Erythroblast (primary cell): ENCODE data around the gene SLC5A4.

ENCODE experiments used
- GATA1 ChIP-seq: IDR thresholded peaks from 2 replicates; pipeline ENCODE4 v1.6.1; 2011; ENCODE audit warnings: low read depth, mild to moderate bottlenecking, control low read depth, low read length, moderate library complexity
- POLR2A ChIP-seq: IDR thresholded peaks from 2 replicates; pipeline ENCODE4 v1.6.1; 2011; ENCODE audit warnings: mild to moderate bottlenecking, low read length

DNA sequence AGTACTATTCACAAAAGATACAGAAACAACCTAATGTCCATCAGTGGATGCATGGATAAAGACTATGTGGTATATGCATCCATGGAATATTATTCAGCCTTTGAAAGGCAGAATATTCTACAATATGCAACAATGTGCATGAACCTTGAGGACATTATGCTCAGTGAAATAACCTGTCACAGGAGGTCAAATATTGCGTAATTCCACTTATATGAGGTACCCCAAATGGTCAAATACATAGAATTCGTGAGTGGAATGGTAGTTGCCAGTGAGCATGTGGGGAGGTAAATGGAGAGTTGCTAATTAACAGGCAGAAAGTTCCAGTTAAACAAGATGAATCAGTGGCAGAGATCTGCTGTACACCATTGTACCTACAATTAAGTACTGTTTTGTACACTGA lies 3.6 kb upstream of the SLC5A4 start:
- TF ChIP-seq POLR2A (no peak), GATA1 (no peak)
